Liver (tissue), 9 donors: ENCODE measurements around the gene GREB1. TPM values are rescaled to one million over a fixed set of nuclear protein-coding genes. Genes with fewer than 3 reads are reported as not detected.

ENCODE experiments used
- DNase-seq: peaks from one replicate; pipeline ENCODE4 v3.0.0-alpha.2; 2017; ENCODE audit warnings: low spot score
- H3K27ac ChIP-seq, 2 donors: one replicate each; pipeline ENCODE4 v1.7.0; 2013; ENCODE audit warnings: inconsistent platforms in 2 of 2, low read length in 2 of 2, control low read depth in 1 of 2, low read depth in 1 of 2, mild to moderate bottlenecking in 1 of 2
- H3K27me3 ChIP-seq, 4 donors: one replicate each; pipeline versions ENCODE4 v1.6.1 to v1.7.0; 2013; ENCODE audit warnings: low read length in 3 of 4, inconsistent platforms in 1 of 4, mild to moderate bottlenecking in 1 of 4, moderate library complexity in 1 of 4; ENCODE audit not compliant: control insufficient read depth in 4 of 4, insufficient read depth in 4 of 4
- H3K36me3 ChIP-seq, 4 donors: one replicate each; pipeline versions ENCODE4 v1.6.1 to v1.7.0; 2013; ENCODE audit warnings: low read length in 3 of 4, mild to moderate bottlenecking in 3 of 4, low read depth in 1 of 4, moderate library complexity in 1 of 4; ENCODE audit not compliant: control insufficient read depth in 4 of 4, insufficient read depth in 3 of 4
- H3K4me1 ChIP-seq, 4 donors: one replicate each; pipeline versions ENCODE4 v1.6.1 to v1.7.0; 2013; ENCODE audit warnings: low read length in 3 of 4, mild to moderate bottlenecking in 3 of 4, moderate library complexity in 1 of 4; ENCODE audit not compliant: control insufficient read depth in 4 of 4, insufficient read depth in 4 of 4
- H3K4me3 ChIP-seq, 3 donors: one replicate each; pipeline versions ENCODE4 v1.6.1 to v1.7.0; 2013; ENCODE audit warnings: low read length in 3 of 3, control low read depth in 1 of 3, low read depth in 1 of 3, mild to moderate bottlenecking in 1 of 3
- H3K9ac ChIP-seq, 2 donors: one replicate each; pipeline ENCODE4 v1.7.0; 2013; ENCODE audit warnings: low read length in 2 of 2, mild to moderate bottlenecking in 2 of 2, moderate library complexity in 2 of 2, control low read depth in 1 of 2, low read depth in 1 of 2
- H3K9me3 ChIP-seq, 4 donors: one replicate each; pipeline versions ENCODE4 v1.6.1 to v1.7.0; 2013; ENCODE audit warnings: low read length in 3 of 4; ENCODE audit not compliant: control insufficient read depth in 4 of 4
- ATF3 ChIP-seq: IDR thresholded peaks from 2 replicates; pipeline ENCODE4 v1.6.1; 2016; ENCODE audit warnings: antibody characterized with exemption
- CTCF ChIP-seq: fragments of 150-350 bp; IDR thresholded peaks from 2 replicates; pipeline ENCODE4 v1.5.1; 2017; ENCODE audit warnings: improper control_type of control experiment, low read depth, low read length; ENCODE audit not compliant: missing input control
- EGR1 ChIP-seq, 2 donors: IDR thresholded peaks; 2 replicates each; pipeline ENCODE4 v1.6.1; 2016 to 2018; ENCODE audit warnings: antibody characterized with exemption in 2 of 2, low read depth in 2 of 2
- FOXA1 ChIP-seq: IDR thresholded peaks from 2 replicates; pipeline ENCODE4 v1.6.1; 2016; ENCODE audit warnings: antibody characterized with exemption
- FOXA2 ChIP-seq: IDR thresholded peaks from 2 replicates; pipeline ENCODE4 v1.6.1; 2016; ENCODE audit warnings: antibody characterized with exemption
- HNF4A ChIP-seq, 2 donors: conservative IDR thresholded peaks; 2 replicates each; pipeline ENCODE4 v1.6.1; 2016; ENCODE audit warnings: antibody characterized with exemption in 2 of 2, mild to moderate bottlenecking in 2 of 2
- HNF4G ChIP-seq: IDR thresholded peaks from 2 replicates; pipeline ENCODE4 v1.6.1; 2016; ENCODE audit warnings: antibody characterized with exemption
- JUND ChIP-seq, 2 donors: IDR thresholded peaks; 2 replicates each; pipeline ENCODE4 v1.6.1; 2016; ENCODE audit warnings: antibody characterized with exemption in 2 of 2
- MAX ChIP-seq: IDR thresholded peaks from 2 replicates; pipeline ENCODE4 v1.6.1; 2016; ENCODE audit warnings: antibody characterized with exemption
- NR2F2 ChIP-seq: IDR thresholded peaks from 2 replicates; pipeline ENCODE4 v1.6.1; 2016; ENCODE audit warnings: antibody characterized with exemption
- RAD21 ChIP-seq, 2 donors: IDR thresholded peaks; 2 replicates each; pipeline ENCODE4 v1.6.1; 2016; ENCODE audit warnings: antibody characterized with exemption in 2 of 2, mild to moderate bottlenecking in 2 of 2
- RXRA ChIP-seq, 2 donors: IDR thresholded peaks; 2 replicates each; pipeline ENCODE4 v1.6.1; 2017 to 2018; ENCODE audit warnings: antibody characterized with exemption in 2 of 2, mild to moderate bottlenecking in 1 of 2
- SP1 ChIP-seq: IDR thresholded peaks from 2 replicates; pipeline ENCODE4 v1.6.1; 2018; ENCODE audit warnings: antibody characterized with exemption, mild to moderate bottlenecking
- TAF1 ChIP-seq: conservative IDR thresholded peaks from 2 replicates; pipeline ENCODE4 v1.6.1; 2016; ENCODE audit warnings: antibody characterized with exemption, mild to moderate bottlenecking
- YY1 ChIP-seq: IDR thresholded peaks from 2 replicates; pipeline ENCODE4 v1.6.1; 2016; ENCODE audit warnings: antibody characterized with exemption, mild to moderate bottlenecking
- ZBTB33 ChIP-seq: IDR thresholded peaks from 2 replicates; pipeline ENCODE4 v1.6.1; 2016; ENCODE audit warnings: antibody characterized with exemption
- WGBS: extraction: QIAGEN DNeasy Blood & Tissue Kit; methylation state at CpG from one replicate; pipeline ENCODE4 v1.1.7; 2013; 5-methylcytosine and 5-hydroxymethylcytosine counted together
- polyA plus RNA-seq, 2 donors: library from polyadenylated mRNA; stranded (reverse) in 1 of 2; unstranded in 1 of 2; fragments of 200-250 nt in 1 of 2; fragments of >200 nt in 1 of 2; fragmentation: Nextera tagmentation in 1 of 2; extraction: Ambion mirVana in 1 of 2; gene quantifications; one replicate each; pipeline versions ENCODE4 v1.2.1 to v1.2.3, GENCODE V29; 2013 to 2015
- total RNA-seq, 2 donors: library from RNA; depleted of rRNA; stranded (reverse); fragments of >200 nt; gene quantifications; one replicate each; pipeline ENCODE4 v1.2.3, GENCODE V29; 2014
- TF ChIP-seq, protein P1 (sequence below): IDR thresholded peaks from 2 replicates; pipeline ENCODE4 v1.6.1; 2016; ENCODE audit warnings: antibody characterized with exemption, mild to moderate bottlenecking
- donor health status: healthy.
- donor health status: healthy.
- donor health status: healthy.
- donor health status: healthy.
- donor health status: healthy.

The GREB1 gene
- total and polyA plus RNA-seq, 4 donors = 1.0 to 6.3 (median 3.6) TPM

DNA sequence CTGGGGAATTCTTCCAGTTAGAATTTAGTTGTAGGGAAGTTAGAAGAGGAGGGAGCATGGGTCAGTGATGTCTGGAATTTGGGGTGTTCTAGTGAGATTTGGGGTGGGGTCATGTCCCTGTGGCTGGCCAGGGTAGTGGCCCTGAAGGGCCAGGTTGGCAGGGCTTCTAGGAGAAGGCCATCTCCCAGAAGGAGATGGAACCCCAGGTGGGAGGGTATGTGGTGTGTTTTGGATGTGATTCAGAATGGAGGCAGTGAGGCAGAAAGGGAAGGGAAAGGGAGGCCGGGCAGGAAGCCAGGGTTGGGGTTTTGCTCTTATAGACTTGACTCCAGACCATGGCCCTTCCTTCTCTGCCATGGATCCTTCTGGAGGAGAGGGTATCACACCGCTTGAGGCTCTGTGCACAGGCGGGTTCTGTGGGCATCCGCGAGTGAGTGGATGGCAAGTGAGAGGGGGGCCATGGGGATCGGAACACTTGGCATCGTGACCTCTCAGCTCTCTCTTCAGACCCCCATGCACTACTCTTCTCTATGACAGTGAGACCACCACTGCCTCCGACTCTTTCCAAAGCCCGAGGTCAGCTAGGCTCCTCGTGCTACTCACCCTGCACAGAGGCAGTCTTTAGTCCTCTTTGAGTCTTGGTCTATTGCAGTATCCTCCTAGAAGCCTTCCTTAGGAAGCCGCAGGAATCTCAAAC, 7.3 kb downstream of the GREB1 start:
- DNase-seq = no peak
- no peaks in the 10 kb centered on the region for H3K27me3 ChIP-seq
- no peaks in the 10 kb centered on the region for H3K9me3 ChIP-seq
- H3K4me1 ChIP-seq = peaks cover 6 to 27% (median 21%) of the 10 kb centered on the region in 4 donors
- WGBS = 96% methylated on average over 11 of the region's 11 CpGs
- H3K27ac ChIP-seq = no peak overlapping the region
- H3K9ac ChIP-seq = no peak overlapping the region
- H3K36me3 ChIP-seq = no peaks in the 10 kb centered on the region
- TF ChIP-seq RXRA (IDR thresholded peaks at IDR 0.05) = no peak
- TF ChIP-seq CTCF = no peak
- TF ChIP-seq NR2F2 = no peak
- TF ChIP-seq, protein P1, sequence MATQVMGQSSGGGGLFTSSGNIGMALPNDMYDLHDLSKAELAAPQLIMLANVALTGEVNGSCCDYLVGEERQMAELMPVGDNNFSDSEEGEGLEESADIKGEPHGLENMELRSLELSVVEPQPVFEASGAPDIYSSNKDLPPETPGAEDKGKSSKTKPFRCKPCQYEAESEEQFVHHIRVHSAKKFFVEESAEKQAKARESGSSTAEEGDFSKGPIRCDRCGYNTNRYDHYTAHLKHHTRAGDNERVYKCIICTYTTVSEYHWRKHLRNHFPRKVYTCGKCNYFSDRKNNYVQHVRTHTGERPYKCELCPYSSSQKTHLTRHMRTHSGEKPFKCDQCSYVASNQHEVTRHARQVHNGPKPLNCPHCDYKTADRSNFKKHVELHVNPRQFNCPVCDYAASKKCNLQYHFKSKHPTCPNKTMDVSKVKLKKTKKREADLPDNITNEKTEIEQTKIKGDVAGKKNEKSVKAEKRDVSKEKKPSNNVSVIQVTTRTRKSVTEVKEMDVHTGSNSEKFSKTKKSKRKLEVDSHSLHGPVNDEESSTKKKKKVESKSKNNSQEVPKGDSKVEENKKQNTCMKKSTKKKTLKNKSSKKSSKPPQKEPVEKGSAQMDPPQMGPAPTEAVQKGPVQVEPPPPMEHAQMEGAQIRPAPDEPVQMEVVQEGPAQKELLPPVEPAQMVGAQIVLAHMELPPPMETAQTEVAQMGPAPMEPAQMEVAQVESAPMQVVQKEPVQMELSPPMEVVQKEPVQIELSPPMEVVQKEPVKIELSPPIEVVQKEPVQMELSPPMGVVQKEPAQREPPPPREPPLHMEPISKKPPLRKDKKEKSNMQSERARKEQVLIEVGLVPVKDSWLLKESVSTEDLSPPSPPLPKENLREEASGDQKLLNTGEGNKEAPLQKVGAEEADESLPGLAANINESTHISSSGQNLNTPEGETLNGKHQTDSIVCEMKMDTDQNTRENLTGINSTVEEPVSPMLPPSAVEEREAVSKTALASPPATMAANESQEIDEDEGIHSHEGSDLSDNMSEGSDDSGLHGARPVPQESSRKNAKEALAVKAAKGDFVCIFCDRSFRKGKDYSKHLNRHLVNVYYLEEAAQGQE = no peak
- no peak for TF ChIP-seq FOXA2
- TF ChIP-seq JUND (IDR thresholded peaks at IDR 0.05) = no peak
- no peak for TF ChIP-seq ATF3
- TF ChIP-seq HNF4G = no peak
- TF ChIP-seq YY1 = no peak
- no peak for TF ChIP-seq ZBTB33
- TF ChIP-seq HNF4A (conservative IDR thresholded peaks at IDR 0.05) = no peak
- TF ChIP-seq FOXA1 = no peak
- TF ChIP-seq EGR1 (IDR thresholded peaks at IDR 0.05; ENCODE audit: low read depth in 2 of 2) = no peak
- no peak for TF ChIP-seq TAF1
- TF ChIP-seq MAX = no peak
- TF ChIP-seq SP1 = no peak
- no peak for TF ChIP-seq RAD21 (IDR thresholded peaks at IDR 0.05)
- no peak overlapping the region for H3K4me3 ChIP-seq
